Measurements from ENCODE around the gene KLHL10. TPM values are rescaled to one million over a fixed set of nuclear protein-coding genes. Genes with fewer than 3 reads are reported as not detected.

Gene KLHL10
- total and polyA plus RNA-seq, 9 donors, result 0.13 to 0.60 (median 0.23) TPM

GRCh38 chr17:41800601-41801373 is 36.8 kb upstream of the KLHL10 start:
- no peaks in the 10 kb centered on the region for H3K27me3 ChIP-seq
- TF ChIP-seq POLR2A (IDR thresholded peaks at IDR 0.05) (no peak), EP300 (IDR thresholded peaks at IDR 0.05) (no peak), CTCF (IDR thresholded peaks at IDR 0.05) (no peak)
- H3K4me1 ChIP-seq (ENCODE audit: insufficient read depth), result peaks cover 7% of the 10 kb centered on the region
- intact Hi-C loops (cut with DNase I), result loop anchor here (1.0 to 10.0 kb wide), 4 partner anchors 62 to 64 kb away; partner anchors contain the start of gene KLHL11 (in 1 of the 4)
- no peaks in the 10 kb centered on the region for H3K9me3 ChIP-seq
- H3K27ac ChIP-seq, result no peak overlapping the region
- peak in 3 of 5 donors; percentile 45 to 59 (median 46) for DNase-seq
- WGBS, 3 donors, result 32 to 40% (median 34%) methylated on average over 14 to 18 of the region's 18 CpGs
- H3K4me3 ChIP-seq, result no peak overlapping the region
- H3K36me3 ChIP-seq, result no peaks in the 10 kb centered on the region

GRCh38 chr17:41801374-41802271 is 36.0 kb upstream of the KLHL10 start:
- no peaks in the 10 kb centered on the region for H3K36me3 ChIP-seq
- no peaks in the 10 kb centered on the region for H3K9me3 ChIP-seq
- peak; percentile 77 to 91 (median 89) for DNase-seq
- H3K4me3 ChIP-seq, result no peak overlapping the region
- intact Hi-C loops (cut with DNase I), result loop anchor here (1.0 to 10.0 kb wide), 4 partner anchors 63 to 64 kb away; partner anchors contain the start of gene KLHL11 (in 1 of the 4)
- H3K4me1 ChIP-seq (ENCODE audit: insufficient read depth), result peaks cover 7% of the 10 kb centered on the region
- no peaks in the 10 kb centered on the region for H3K27me3 ChIP-seq
- 10% methylated on average over 12 to 14 of the region's 14 CpGs for WGBS, 3 donors
- no peak overlapping the region for H3K27ac ChIP-seq
- no peak for TF ChIP-seq EP300 (IDR thresholded peaks at IDR 0.05)
- peak; percentile 90 to 97 (median 96) for TF ChIP-seq CTCF (IDR thresholded peaks at IDR 0.05)
- TF ChIP-seq POLR2A (IDR thresholded peaks at IDR 0.05), result no peak

GRCh38 chr17:41803049-41804020 is 34.3 kb upstream of the KLHL10 start:
- Histone ChIP-seq H3K36me3 (no peaks in the 10 kb centered on the region), H3K4me3 (no peak overlapping the region), H3K27ac (no peak overlapping the region), H3K27me3 (no peaks in the 10 kb centered on the region), H3K9me3 (no peaks in the 10 kb centered on the region), H3K4me1 (ENCODE audit: insufficient read depth) (peaks cover 7% of the 10 kb centered on the region)
- intact Hi-C loops (cut with DNase I), result loop anchor here in 1 of 4 donors (10.0 kb wide), 1 partner anchor 61 kb away; the partner anchor contains the start of gene KLHL11
- TF ChIP-seq CTCF (IDR thresholded peaks at IDR 0.05) (no peak), EP300 (IDR thresholded peaks at IDR 0.05) (no peak), POLR2A (IDR thresholded peaks at IDR 0.05) (no peak)
- WGBS, 3 donors, result 76 to 83% (median 77%) methylated on average over 23 to 24 of the region's 24 CpGs
- no peak for DNase-seq

Measured in ovary (tissue), 9 donors.